HG03378 (cell line): ENCODE results near the gene MTHFD2.

ENCODE experiments used
- ATAC-seq: cut with Tn5 transposase; IDR thresholded peaks from one replicate; pipeline ENCODE4 v1.9.1; 2021; ENCODE audit warnings: mild to moderate bottlenecking, moderate library complexity; ENCODE audit not compliant: unreplicated experiment

MTHFD2 gene

DNA sequence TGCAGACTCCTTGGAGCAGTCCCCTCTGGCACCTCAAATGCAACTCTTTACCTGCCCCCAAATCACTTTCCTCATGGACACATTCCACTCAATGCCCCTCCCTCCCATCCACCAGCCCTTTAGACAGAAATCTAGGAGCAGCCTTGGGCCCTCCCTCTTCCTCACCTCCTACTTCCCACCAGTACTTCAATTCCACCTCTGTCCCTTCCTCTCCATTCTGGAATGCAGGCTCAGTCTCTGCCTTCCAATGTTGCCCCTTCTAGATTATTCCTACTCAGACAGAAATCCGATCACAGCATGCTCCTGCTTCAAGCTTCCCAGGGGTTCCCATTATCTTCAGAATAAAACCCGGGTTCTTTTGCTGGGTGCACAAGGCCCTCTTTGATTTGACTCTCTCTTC lies 62.1 kb downstream of the MTHFD2 start:
- no peak for ATAC-seq

DNA sequence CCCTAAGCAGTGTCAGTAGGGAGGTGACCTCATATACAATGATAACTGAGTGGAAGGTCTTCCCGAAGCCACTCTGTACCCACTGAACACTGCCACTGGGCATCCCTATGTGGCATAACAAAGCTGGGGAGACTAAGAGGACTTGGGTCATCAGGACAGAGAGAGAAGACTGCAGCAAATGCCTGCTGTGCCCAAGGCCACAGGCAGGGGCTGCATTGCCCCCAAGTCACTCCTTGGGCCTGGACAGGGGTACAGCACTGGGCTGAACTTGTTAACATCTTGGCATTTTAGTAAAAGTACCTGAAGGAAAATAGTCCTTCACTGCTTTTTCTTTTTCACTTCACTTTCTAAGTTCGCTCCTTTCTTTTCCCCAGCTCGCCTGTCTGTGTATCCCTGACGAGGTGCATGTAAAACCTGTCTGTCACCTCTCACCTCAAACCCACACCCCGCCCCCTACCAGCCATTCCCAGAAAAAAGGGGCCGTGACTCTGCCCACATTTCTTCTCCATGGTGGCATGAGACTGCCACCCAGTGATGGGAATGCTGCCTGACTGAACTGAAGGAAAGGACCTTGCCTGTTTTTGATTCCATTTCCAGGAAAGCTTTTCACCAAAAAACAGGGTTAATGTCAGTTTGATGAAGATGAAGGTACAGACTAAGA lies 62.9 kb downstream of the MTHFD2 start:
- ATAC-seq = no peak

DNA sequence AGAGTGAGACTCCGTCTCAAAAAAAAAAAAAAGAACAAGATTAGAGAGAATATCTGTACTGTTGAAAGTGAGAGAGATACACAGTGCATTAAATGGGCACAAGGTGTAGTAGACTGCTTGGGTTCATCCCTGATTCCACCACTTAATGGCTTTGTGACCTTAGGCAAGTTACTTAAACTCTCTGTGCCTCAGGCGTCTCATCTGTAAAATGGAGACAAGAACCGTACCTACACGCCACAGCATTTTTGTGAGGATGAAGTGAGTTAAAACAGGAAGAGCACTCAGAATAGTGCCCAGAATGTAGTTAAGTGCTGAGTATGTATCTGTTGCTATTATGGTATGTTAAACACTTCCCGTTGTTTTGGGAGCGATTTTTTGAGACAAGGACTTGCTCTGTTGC lies 64.3 kb downstream of the MTHFD2 start:
- no peak for ATAC-seq

DNA sequence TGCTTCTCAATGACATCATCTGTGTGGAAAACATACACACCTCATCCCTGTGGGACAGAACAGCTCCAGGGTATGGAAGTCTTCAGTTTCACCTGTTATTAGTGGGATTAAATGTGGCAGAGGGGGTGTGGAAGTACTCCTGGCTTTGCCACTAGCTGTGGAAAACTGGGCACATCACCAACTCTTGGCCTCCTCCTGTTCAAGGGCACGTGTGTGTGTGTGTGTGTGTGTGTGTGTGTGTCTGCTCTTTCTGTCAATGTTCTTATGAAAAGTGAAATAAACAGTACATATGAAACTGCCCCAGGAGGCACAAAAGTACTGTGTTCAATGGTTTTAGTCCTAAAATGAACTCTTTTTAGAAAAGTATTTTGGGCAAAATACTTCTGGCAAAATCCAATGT lies 65.9 kb downstream of the MTHFD2 start:
- no peak for ATAC-seq

DNA sequence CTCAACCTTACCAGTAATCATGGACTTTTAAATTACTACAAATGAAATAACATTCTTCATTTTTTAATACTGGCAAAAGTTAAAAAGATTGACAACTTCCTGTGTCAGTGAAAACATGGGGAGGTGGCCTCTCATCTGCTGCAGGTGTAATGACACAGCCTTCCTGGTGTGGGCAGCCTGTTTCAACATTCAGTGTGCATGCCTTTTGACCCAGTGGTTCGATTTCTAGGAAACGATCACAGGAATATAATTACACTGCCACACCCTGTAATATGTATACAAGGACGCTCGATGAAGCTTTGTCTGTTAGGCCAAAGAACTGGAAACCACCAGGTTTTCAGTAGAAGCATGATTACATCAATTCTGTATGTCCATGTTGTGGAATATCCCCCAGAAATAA lies 68.7 kb downstream of the MTHFD2 start:
- ATAC-seq = no peak
